Sigmoid colon (tissue), 7 donors: ENCODE data around the gene PARP4. TPM values are rescaled to one million over a fixed set of nuclear protein-coding genes. Genes with fewer than 3 reads are reported as not detected.
"Not testable (repeated sequence)": the region's sequence is repeated elsewhere in the genome, so short reads cannot be mapped to it uniquely, and the experiment has no call there.

Source experiments
- DNase-seq: peaks from one replicate; pipeline ENCODE4 v3.0.0-alpha.2; 2019
- H3K27ac ChIP-seq, 4 donors: fragments of 200-600 bp; sonication (generic); one replicate each; pipeline ENCODE4 v1.5.1; 2016 to 2019; ENCODE audit warnings: mild to moderate bottlenecking in 1 of 4
- H3K27me3 ChIP-seq, 3 donors: fragments of 200-600 bp; sonication (generic); one replicate each; pipeline ENCODE4 v1.5.1; 2019; ENCODE audit warnings: mild to moderate bottlenecking in 1 of 3
- H3K36me3 ChIP-seq, 4 donors: fragments of 200-600 bp; sonication (generic); one replicate each; pipeline ENCODE4 v1.5.1; 2016 to 2019
- H3K4me1 ChIP-seq, 4 donors: fragments of 200-600 bp; sonication (generic); one replicate each; pipeline ENCODE4 v1.5.1; 2017 to 2019
- H3K4me3 ChIP-seq, 4 donors: fragments of 200-600 bp; sonication (generic); one replicate each; pipeline ENCODE4 v1.5.1; 2017 to 2019; ENCODE audit warnings: mild to moderate bottlenecking in 2 of 4, moderate library complexity in 1 of 4
- H3K9me3 ChIP-seq, 4 donors: fragments of 200-600 bp in 3 of 4; sonication (generic) in 3 of 4; one replicate each; pipeline versions ENCODE4 v1.5.1 to v1.6.1; 2013 to 2019
- CTCF ChIP-seq, 4 experiments: fragments of 450-650 bp in 3 of 4; fragments of 200-600 bp in 1 of 4; IDR thresholded peaks; one replicate each; pipeline ENCODE4 v1.5.1; 2016 to 2019; ENCODE audit warnings: antibody characterized with exemption in 4 of 4, mild to moderate bottlenecking in 3 of 4, moderate library complexity in 2 of 4
- EP300 ChIP-seq, 4 donors: sonication (generic); formaldehyde crosslinking; IDR thresholded peaks; one replicate each; pipeline ENCODE4 v1.6.1; 2017; ENCODE audit warnings: antibody characterized with exemption in 4 of 4
- POLR2A ChIP-seq, 2 donors: fragments of 450-650 bp; IDR thresholded peaks; one replicate each; pipeline ENCODE4 v1.6.1; 2016; ENCODE audit warnings: antibody characterized with exemption in 2 of 2, mild to moderate bottlenecking in 2 of 2, moderate library complexity in 2 of 2
- POLR2AphosphoS5 ChIP-seq, 4 donors: sonication (generic); formaldehyde crosslinking; IDR thresholded peaks; one replicate each; pipeline ENCODE4 v1.6.1; 2017; ENCODE audit warnings: antibody characterized with exemption in 4 of 4
- WGBS, 2 donors: extraction: QIAGEN DNeasy Blood & Tissue Kit; methylation state at CpG; one replicate each; pipeline ENCODE4 v1.1.7; 2013; 5-methylcytosine and 5-hydroxymethylcytosine counted together
- intact Hi-C: fragments of 100-400 bp; cut with DNase I; formaldehyde crosslinking; loops from one replicate; pipeline ENCODE4 v1.15.1; 2023
- polyA plus RNA-seq, 3 donors: library from polyadenylated mRNA; stranded (reverse); fragments of 200-250 nt; gene quantifications; one replicate each; pipeline ENCODE4 v1.2.3, GENCODE V29; 2013
- total RNA-seq, 4 donors: library from RNA; depleted of rRNA; stranded (reverse); fragments of >200 nt; gene quantifications; one replicate each; pipeline ENCODE4 v1.1.0, GENCODE V29; 2016
- donor health status: healthy with polysubstance abuse.
- donor health status: Bipolar disorder and iron deficiency.
- donor health status: healthy.

Gene PARP4
- total and polyA plus RNA-seq, 7 donors, result 29.4 to 54.3 (median 41.8) TPM

GRCh38 chr13:24503379-24503696 lies 9.2 kb downstream of the PARP4 start:
- intact Hi-C loops, result no loop called here
- Histone ChIP-seq H3K36me3 (peaks cover 0 to 26% (median 4%) of the 10 kb centered on the region in 4 donors), H3K27ac (peak overlapping the region in 1 of 4 donors; percentile 39), H3K4me1 (peaks cover 0 to 9% (median 6%) of the 10 kb centered on the region in 4 donors), H3K27me3 (no peaks in the 10 kb centered on the region), H3K9me3 (no peaks in the 10 kb centered on the region), H3K4me3 (no peak overlapping the region)
- DNase-seq, result no peak
- TF ChIP-seq POLR2AphosphoS5 (IDR thresholded peaks at IDR 0.05) (no peak), CTCF (IDR thresholded peaks at IDR 0.05) (no peak), POLR2A (IDR thresholded peaks at IDR 0.05) (no peak), EP300 (IDR thresholded peaks at IDR 0.05) (no peak)
- 67 to 76% methylated on average over 4 of the region's 4 CpGs for WGBS, 2 donors

- Histone ChIP-seq H3K27me3 (no peaks in the 10 kb centered on the region), H3K27ac (peak overlapping the region in 2 of 4 donors; percentile 12 to 39), H3K4me3 (no peak overlapping the region), H3K4me1 (peaks cover 0 to 9% (median 6%) of the 10 kb centered on the region in 4 donors), H3K9me3 (no peaks in the 10 kb centered on the region), H3K36me3 (peaks cover 3 to 32% (median 6%) of the 10 kb centered on the region in 4 donors)
- DNase-seq, result no peak
- intact Hi-C loops, result no loop called here
- WGBS, 2 donors, result 65 to 79% methylated on average over 8 of the region's 8 CpGs
- TF ChIP-seq EP300 (IDR thresholded peaks at IDR 0.05) (no peak), CTCF (IDR thresholded peaks at IDR 0.05) (no peak), POLR2AphosphoS5 (IDR thresholded peaks at IDR 0.05) (no peak), POLR2A (IDR thresholded peaks at IDR 0.05) (no peak)
These were observed 9.8 kb downstream of the PARP4 start for GRCh38 chr13:24502533-24503378.

GRCh38 chr13:24500977-24501376 lies 11.6 kb downstream of the PARP4 start:
- 62 to 71% methylated on average over 2 of the region's 2 CpGs for WGBS, 2 donors
- no peak overlapping the region for H3K4me3 ChIP-seq
- DNase-seq, result no peak
- H3K9me3 ChIP-seq, result no peaks in the 10 kb centered on the region
- peaks cover 15 to 48% (median 19%) of the 10 kb centered on the region in 4 donors for H3K36me3 ChIP-seq
- TF ChIP-seq POLR2A (IDR thresholded peaks at IDR 0.05) (no peak), EP300 (IDR thresholded peaks at IDR 0.05) (no peak), CTCF (IDR thresholded peaks at IDR 0.05) (no peak), POLR2AphosphoS5 (IDR thresholded peaks at IDR 0.05) (no peak)
- peaks cover 0 to 9% (median 6%) of the 10 kb centered on the region in 4 donors for H3K4me1 ChIP-seq
- no peaks in the 10 kb centered on the region for H3K27me3 ChIP-seq
- intact Hi-C loops, result no loop called here
- H3K27ac ChIP-seq, result no peak overlapping the region

GRCh38 chr13:24497742-24498141 lies 14.8 kb downstream of the PARP4 start:
- 90 to 92% methylated on average over 1 of the region's 1 CpG for WGBS, 2 donors
- Histone ChIP-seq H3K4me1 (peaks cover 0 to 4% (median 2%) of the 10 kb centered on the region in 4 donors), H3K4me3 (no peak overlapping the region), H3K27me3 (no peaks in the 10 kb centered on the region), H3K36me3 (peaks cover 38 to 76% (median 43%) of the 10 kb centered on the region in 4 donors), H3K27ac (no peak overlapping the region), H3K9me3 (no peaks in the 10 kb centered on the region)
- intact Hi-C loops, result no loop called here
- TF ChIP-seq POLR2AphosphoS5 (IDR thresholded peaks at IDR 0.05) (no peak), EP300 (IDR thresholded peaks at IDR 0.05) (no peak), POLR2A (IDR thresholded peaks at IDR 0.05) (no peak), CTCF (IDR thresholded peaks at IDR 0.05) (no peak)
- DNase-seq, result no peak

GRCh38 chr13:24496295-24496694 lies 16.3 kb downstream of the PARP4 start:
- H3K27me3 ChIP-seq, H3K4me1 ChIP-seq, H3K4me3 ChIP-seq, DNase-seq, H3K9me3 ChIP-seq, intact Hi-C loops, H3K27ac ChIP-seq: not testable (repeated sequence)
- 97 to 99% methylated on average over 2 of the region's 2 CpGs for WGBS, 2 donors
- peaks cover 38 to 91% (median 51%) of the 10 kb centered on the region in 4 donors for H3K36me3 ChIP-seq
